Suprapubic skin (tissue), 4 donors: ENCODE measurements around the gene JAZF1. TPM values are rescaled to one million over a fixed set of nuclear protein-coding genes. Genes with fewer than 3 reads are reported as not detected.

ENCODE experiments used
- DNase-seq, 2 donors: peaks; one replicate each; pipeline ENCODE4 v3.0.0-alpha.2; 2019; ENCODE audit warnings: low spot score in 2 of 2
- H3K27ac ChIP-seq: fragments of 200-600 bp; sonication (generic); one replicate; pipeline ENCODE4 v1.5.1; 2019
- H3K27me3 ChIP-seq: fragments of 200-600 bp; sonication (generic); one replicate; pipeline ENCODE4 v1.5.1; 2019
- H3K36me3 ChIP-seq: fragments of 200-600 bp; sonication (generic); one replicate; pipeline ENCODE4 v1.5.1; 2019
- H3K4me1 ChIP-seq: fragments of 200-600 bp; sonication (generic); one replicate; pipeline ENCODE4 v1.5.1; 2019
- H3K4me3 ChIP-seq: fragments of 200-600 bp; sonication (generic); one replicate; pipeline ENCODE4 v1.5.1; 2019; ENCODE audit warnings: mild to moderate bottlenecking
- H3K9me3 ChIP-seq: fragments of 200-600 bp; sonication (generic); one replicate; pipeline ENCODE4 v1.5.1; 2019
- CTCF ChIP-seq, 2 donors: fragments of 200-600 bp in 1 of 2; fragments of 450-650 bp in 1 of 2; sonication (generic) in 1 of 2; IDR thresholded peaks; one replicate each; pipeline ENCODE4 v1.5.1; 2016 to 2019; ENCODE audit warnings: antibody characterized with exemption in 2 of 2, mild to moderate bottlenecking in 1 of 2, moderate library complexity in 1 of 2
- EP300 ChIP-seq: sonication (generic); formaldehyde crosslinking; IDR thresholded peaks from one replicate; pipeline ENCODE4 v1.6.1; 2017; ENCODE audit warnings: antibody characterized with exemption
- POLR2A ChIP-seq, 2 donors: fragments of 450-650 bp; IDR thresholded peaks; one replicate each; pipeline ENCODE4 v1.6.1; 2017; ENCODE audit warnings: antibody characterized with exemption in 2 of 2, mild to moderate bottlenecking in 2 of 2, moderate library complexity in 2 of 2
- POLR2AphosphoS5 ChIP-seq, 3 donors: sonication (generic); formaldehyde crosslinking; IDR thresholded peaks; one replicate each; pipeline ENCODE4 v1.6.1; 2017; ENCODE audit warnings: antibody characterized with exemption in 3 of 3
- WGBS: methylation state at CpG from one replicate; pipeline ENCODE4 v1.1.5; 2018; 5-methylcytosine and 5-hydroxymethylcytosine counted together
- total RNA-seq, 4 donors: library from RNA; depleted of rRNA; stranded (reverse); fragments of >200 nt; gene quantifications; one replicate each; pipeline ENCODE4 v1.1.0, GENCODE V29; 2016

The JAZF1 gene
- total RNA-seq, 4 donors from 2014 or later = 5.0 to 8.4 (median 7.4) TPM

GRCh38 chr7:28144266-28144665 lies 36.3 kb downstream of the JAZF1 start:
- H3K27me3 ChIP-seq = no peaks in the 10 kb centered on the region
- TF ChIP-seq POLR2AphosphoS5 (IDR thresholded peaks at IDR 0.05) (no peak), EP300 (no peak)
- H3K36me3 ChIP-seq = no peaks in the 10 kb centered on the region
- no peak for DNase-seq
- no peaks in the 10 kb centered on the region for H3K9me3 ChIP-seq
- H3K27ac ChIP-seq = no peak overlapping the region
- H3K4me3 ChIP-seq = no peak overlapping the region
- 87% methylated on average over 3 of the region's 3 CpGs for WGBS
- H3K4me1 ChIP-seq = no peaks in the 10 kb centered on the region

- no peaks in the 10 kb centered on the region for H3K36me3 ChIP-seq
- no peaks in the 10 kb centered on the region for H3K4me1 ChIP-seq
- TF ChIP-seq EP300 (no peak), POLR2A (IDR thresholded peaks at IDR 0.05) (no peak), CTCF (IDR thresholded peaks at IDR 0.05) (no peak), POLR2AphosphoS5 (IDR thresholded peaks at IDR 0.05) (no peak)
- H3K9me3 ChIP-seq = no peaks in the 10 kb centered on the region
- WGBS = 94% methylated on average over 3 of the region's 3 CpGs
- no peaks in the 10 kb centered on the region for H3K27me3 ChIP-seq
- H3K27ac ChIP-seq = no peak overlapping the region
- H3K4me3 ChIP-seq = no peak overlapping the region
- no peak for DNase-seq
Observed at GRCh38 chr7:28142650-28143049, 37.9 kb downstream of the JAZF1 start.

GRCh38 chr7:28140979-28141378 lies 39.6 kb downstream of the JAZF1 start:
- no peak for TF ChIP-seq POLR2AphosphoS5 (IDR thresholded peaks at IDR 0.05)
- no peak for TF ChIP-seq CTCF (IDR thresholded peaks at IDR 0.05)
- no peak for TF ChIP-seq EP300
- no peak for DNase-seq
- H3K27me3 ChIP-seq = no peaks in the 10 kb centered on the region
- H3K9me3 ChIP-seq = no peaks in the 10 kb centered on the region
- 42% methylated on average over 1 of the region's 1 CpG for WGBS
- no peaks in the 10 kb centered on the region for H3K36me3 ChIP-seq
- no peak overlapping the region for H3K4me3 ChIP-seq
- H3K4me1 ChIP-seq = no peaks in the 10 kb centered on the region
- no peak overlapping the region for H3K27ac ChIP-seq

- H3K4me1 ChIP-seq = no peaks in the 10 kb centered on the region
- no peak for TF ChIP-seq CTCF (IDR thresholded peaks at IDR 0.05)
- TF ChIP-seq POLR2AphosphoS5 (IDR thresholded peaks at IDR 0.05) = no peak
- TF ChIP-seq POLR2A (IDR thresholded peaks at IDR 0.05) = no peak
- no peak for TF ChIP-seq EP300
- no peak for DNase-seq
- H3K9me3 ChIP-seq = no peaks in the 10 kb centered on the region
- 91% methylated on average over 2 of the region's 2 CpGs for WGBS
- no peak overlapping the region for H3K4me3 ChIP-seq
- H3K27me3 ChIP-seq = no peaks in the 10 kb centered on the region
- H3K27ac ChIP-seq = no peak overlapping the region
- no peaks in the 10 kb centered on the region for H3K36me3 ChIP-seq
Observed at GRCh38 chr7:28138837-28139236, 41.8 kb downstream of the JAZF1 start.

GRCh38 chr7:28137463-28137862 lies 43.1 kb downstream of the JAZF1 start:
- no peaks in the 10 kb centered on the region for H3K27me3 ChIP-seq
- no peaks in the 10 kb centered on the region for H3K9me3 ChIP-seq
- no peak for TF ChIP-seq POLR2A (IDR thresholded peaks at IDR 0.05)
- TF ChIP-seq EP300 = no peak
- TF ChIP-seq POLR2AphosphoS5 (IDR thresholded peaks at IDR 0.05) = no peak
- no peak for TF ChIP-seq CTCF (IDR thresholded peaks at IDR 0.05)
- no peak overlapping the region for H3K27ac ChIP-seq
- no peak for DNase-seq
- WGBS = 84% methylated on average over 7 of the region's 7 CpGs
- H3K4me3 ChIP-seq = no peak overlapping the region
- H3K4me1 ChIP-seq = no peaks in the 10 kb centered on the region
- H3K36me3 ChIP-seq = no peaks in the 10 kb centered on the region

- H3K4me1 ChIP-seq = no peaks in the 10 kb centered on the region
- H3K9me3 ChIP-seq = no peaks in the 10 kb centered on the region
- H3K36me3 ChIP-seq = no peaks in the 10 kb centered on the region
- no peaks in the 10 kb centered on the region for H3K27me3 ChIP-seq
- no peak overlapping the region for H3K27ac ChIP-seq
- H3K4me3 ChIP-seq = no peak overlapping the region
- TF ChIP-seq CTCF (IDR thresholded peaks at IDR 0.05) (no peak), EP300 (no peak), POLR2A (IDR thresholded peaks at IDR 0.05) (no peak), POLR2AphosphoS5 (IDR thresholded peaks at IDR 0.05) (no peak)
- DNase-seq = no peak
- WGBS = 91% methylated on average over 8 of the region's 8 CpGs
Observed at GRCh38 chr7:28136885-28137284, 43.7 kb downstream of the JAZF1 start.
